HUES48 (cell line): Measurements from ENCODE around the gene CCDC83.
"Not testable (repeated sequence)": the region's sequence is repeated elsewhere in the genome, so short reads cannot be mapped to it uniquely, and the experiment has no call there.

ENCODE experiments used
- H3K27ac ChIP-seq: one replicate; pipeline ENCODE4 v1.7.0; 2013; ENCODE audit warnings: low read depth, low read length, inconsistent platforms
- H3K27me3 ChIP-seq: 2 replicates; pipeline ENCODE4 v1.6.1; 2013; ENCODE audit warnings: mild to moderate bottlenecking, low read length; ENCODE audit not compliant: control insufficient read depth, insufficient read depth
- H3K36me3 ChIP-seq: 2 replicates; pipeline ENCODE4 v1.6.1; 2013; ENCODE audit warnings: low read length; ENCODE audit not compliant: control insufficient read depth, insufficient read depth
- H3K4me1 ChIP-seq: 2 replicates; pipeline ENCODE4 v1.6.1; 2013; ENCODE audit warnings: mild to moderate bottlenecking, low read length; ENCODE audit not compliant: control insufficient read depth, insufficient read depth
- H3K4me3 ChIP-seq: 2 replicates; pipeline ENCODE4 v1.5.1; 2013; ENCODE audit warnings: mild to moderate bottlenecking, low read depth, low read length
- H3K9ac ChIP-seq: 2 replicates; pipeline ENCODE4 v1.6.1; 2013; ENCODE audit warnings: mild to moderate bottlenecking, low read depth, low read length, moderate library complexity
- H3K9me3 ChIP-seq: 2 replicates; pipeline ENCODE4 v1.6.1; 2013; ENCODE audit warnings: low read length; ENCODE audit not compliant: control insufficient read depth, insufficient read depth

The CCDC83 gene

GRCh38 chr11:85854557-85855340 lies 434 bp upstream of the CCDC83 start:
- peak overlapping the region; percentile 93 for H3K9ac ChIP-seq
- peak overlapping the region; percentile 70 for H3K27ac ChIP-seq
- H3K27me3 ChIP-seq = 0 out of 2 replicates have a peak, but pooled peaks cover 4% of the 10 kb centered on the region
- no peaks in the 10 kb centered on the region for H3K36me3 ChIP-seq
- peaks cover 13% of the 10 kb centered on the region for H3K9me3 ChIP-seq
- peak overlapping the region; percentile 76 for H3K4me3 ChIP-seq
- H3K4me1 ChIP-seq = peaks cover 5% of the 10 kb centered on the region; the same call in 1 of the 2 replicates

DNA sequence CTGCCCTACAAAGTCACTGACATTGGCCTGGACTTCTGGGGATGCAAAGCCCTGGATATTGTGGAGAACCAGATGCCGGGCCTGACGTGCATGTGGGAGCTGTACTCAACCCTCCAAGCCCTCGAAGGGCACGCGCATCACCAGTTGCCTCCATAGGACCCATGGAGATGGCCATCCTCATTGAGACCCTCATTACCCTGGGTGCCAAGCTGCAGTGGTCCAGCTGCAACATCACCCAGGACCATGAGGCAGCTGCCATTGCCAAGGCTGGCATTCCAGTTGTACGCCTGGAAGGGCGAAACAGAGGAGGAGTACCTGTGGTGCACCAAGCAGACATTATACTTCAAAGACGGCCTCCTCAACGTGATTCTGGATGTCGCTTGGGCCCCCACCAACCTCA lies 1.9 kb downstream of the CCDC83 start:
- H3K27me3 ChIP-seq = 0 out of 2 replicates have a peak, but pooled peaks cover 4% of the 10 kb centered on the region
- no peak overlapping the region for H3K4me3 ChIP-seq
- peaks cover 3% of the 10 kb centered on the region for H3K9me3 ChIP-seq
- H3K4me1 ChIP-seq = peaks cover 5% of the 10 kb centered on the region; the same call in 1 of the 2 replicates
- H3K27ac ChIP-seq = no peak overlapping the region
- no peak overlapping the region for H3K9ac ChIP-seq
- H3K36me3 ChIP-seq = no peaks in the 10 kb centered on the region

GRCh38 chr11:85859541-85859940 lies 4.4 kb downstream of the CCDC83 start:
- not testable (repeated sequence) for H3K27me3 ChIP-seq, H3K36me3 ChIP-seq, H3K4me3 ChIP-seq, H3K4me1 ChIP-seq, H3K9me3 ChIP-seq, H3K27ac ChIP-seq, H3K9ac ChIP-seq

DNA sequence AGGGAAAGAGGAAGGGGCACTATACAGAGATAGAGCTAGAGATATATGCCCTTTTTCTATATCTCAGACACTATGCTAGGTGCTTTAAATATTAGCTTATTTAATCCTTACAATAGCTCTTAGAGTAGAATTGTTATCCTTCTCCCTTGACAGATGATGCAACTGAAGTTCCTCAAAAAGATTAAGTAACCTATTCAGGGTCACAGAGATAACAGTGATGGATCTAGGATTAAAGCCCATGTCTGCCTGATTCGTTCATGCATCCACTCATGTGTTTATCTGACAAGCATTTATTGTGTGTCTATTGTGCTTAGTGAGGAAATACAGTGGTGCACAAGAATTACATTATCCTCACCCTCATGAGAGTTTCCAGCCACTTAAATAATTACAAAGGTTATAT lies 8.7 kb downstream of the CCDC83 start:
- no peak overlapping the region for H3K27ac ChIP-seq
- no peaks in the 10 kb centered on the region for H3K4me1 ChIP-seq
- H3K4me3 ChIP-seq = no peak overlapping the region
- no peak overlapping the region for H3K9ac ChIP-seq
- H3K9me3 ChIP-seq = no peaks in the 10 kb centered on the region
- H3K27me3 ChIP-seq = no peaks in the 10 kb centered on the region
- no peaks in the 10 kb centered on the region for H3K36me3 ChIP-seq

- Histone ChIP-seq H3K9me3 (no peaks in the 10 kb centered on the region), H3K9ac (no peak overlapping the region), H3K27ac (no peak overlapping the region), H3K36me3 (no peaks in the 10 kb centered on the region), H3K4me3 (no peak overlapping the region), H3K4me1 (no peaks in the 10 kb centered on the region), H3K27me3 (no peaks in the 10 kb centered on the region)
Observed at GRCh38 chr11:85866137-85866827, 11.1 kb downstream of the CCDC83 start.

- Histone ChIP-seq H3K9ac (no peak overlapping the region), H3K4me1 (no peaks in the 10 kb centered on the region), H3K27ac (no peak overlapping the region), H3K9me3 (no peaks in the 10 kb centered on the region), H3K36me3 (no peaks in the 10 kb centered on the region), H3K27me3 (no peaks in the 10 kb centered on the region), H3K4me3 (no peak overlapping the region)
Observed at GRCh38 chr11:85867751-85868150, 12.6 kb downstream of the CCDC83 start.

DNA sequence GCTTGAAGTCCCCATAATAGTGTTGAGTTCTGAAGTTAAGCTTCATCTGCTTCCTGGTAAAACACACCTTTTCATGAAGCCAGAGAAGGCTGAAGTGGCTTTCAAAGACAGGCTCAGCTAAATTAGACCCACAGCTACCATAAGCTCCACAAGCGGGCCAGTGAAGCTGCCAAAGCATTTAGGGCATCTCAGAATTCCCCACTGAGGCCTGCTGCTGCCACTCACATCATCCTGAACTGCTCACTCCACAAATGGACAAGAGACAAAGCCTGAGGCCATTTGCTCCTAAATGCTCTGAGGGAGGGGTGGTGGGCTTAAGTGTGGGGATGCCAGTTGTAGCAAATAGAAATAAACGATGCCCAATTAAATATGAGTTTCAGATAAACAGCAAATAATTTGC lies 14.6 kb downstream of the CCDC83 start:
- H3K27me3 ChIP-seq = no peaks in the 10 kb centered on the region
- H3K9ac ChIP-seq = no peak overlapping the region
- no peaks in the 10 kb centered on the region for H3K9me3 ChIP-seq
- H3K27ac ChIP-seq = no peak overlapping the region
- H3K36me3 ChIP-seq = no peaks in the 10 kb centered on the region
- no peaks in the 10 kb centered on the region for H3K4me1 ChIP-seq
- no peak overlapping the region for H3K4me3 ChIP-seq

DNA sequence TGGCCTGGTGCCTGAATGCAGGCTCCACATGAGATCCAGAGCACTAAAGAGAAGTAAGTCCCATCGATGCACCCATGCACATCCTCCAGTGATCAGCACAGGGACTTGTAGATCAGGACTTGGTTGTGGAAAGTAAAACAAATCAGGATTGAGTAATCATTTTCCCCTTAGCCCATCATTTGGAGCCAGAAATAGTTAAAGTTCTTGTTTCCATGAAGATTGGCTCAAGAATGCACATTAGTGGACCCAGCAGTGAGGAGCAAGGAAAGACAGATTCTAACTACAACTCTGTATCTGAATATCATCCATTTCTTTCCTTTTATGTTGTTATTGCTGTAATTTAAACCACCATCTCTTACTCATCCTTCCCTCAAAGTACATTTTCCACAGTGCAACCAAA lies 19.1 kb downstream of the CCDC83 start:
- Histone ChIP-seq H3K9me3 (no peaks in the 10 kb centered on the region), H3K4me3 (no peak overlapping the region), H3K27ac (no peak overlapping the region), H3K4me1 (no peaks in the 10 kb centered on the region), H3K27me3 (no peaks in the 10 kb centered on the region), H3K9ac (no peak overlapping the region), H3K36me3 (no peaks in the 10 kb centered on the region)

DNA sequence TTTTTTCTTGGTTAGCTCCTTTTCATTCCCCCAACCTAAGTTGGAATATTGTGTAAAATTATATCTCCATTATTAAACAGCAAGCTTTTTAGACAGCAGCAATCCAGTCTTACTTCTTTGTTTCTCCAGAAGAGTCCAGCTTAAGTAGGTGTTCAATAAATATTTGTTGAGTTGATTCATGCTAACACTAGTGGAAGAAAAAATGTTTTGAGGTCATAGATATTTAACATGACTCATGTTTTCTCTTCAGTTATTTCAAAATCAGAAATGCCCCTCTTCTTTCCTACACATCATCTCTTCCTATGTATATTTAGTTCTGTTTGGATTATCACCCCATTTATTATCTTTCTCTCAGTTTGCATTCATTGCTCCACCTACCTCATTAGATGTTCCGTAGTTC lies 20.3 kb downstream of the CCDC83 start:
- Histone ChIP-seq H3K4me3 (no peak overlapping the region), H3K27me3 (no peaks in the 10 kb centered on the region), H3K9me3 (no peaks in the 10 kb centered on the region), H3K36me3 (no peaks in the 10 kb centered on the region), H3K9ac (no peak overlapping the region), H3K27ac (no peak overlapping the region), H3K4me1 (no peaks in the 10 kb centered on the region)

DNA sequence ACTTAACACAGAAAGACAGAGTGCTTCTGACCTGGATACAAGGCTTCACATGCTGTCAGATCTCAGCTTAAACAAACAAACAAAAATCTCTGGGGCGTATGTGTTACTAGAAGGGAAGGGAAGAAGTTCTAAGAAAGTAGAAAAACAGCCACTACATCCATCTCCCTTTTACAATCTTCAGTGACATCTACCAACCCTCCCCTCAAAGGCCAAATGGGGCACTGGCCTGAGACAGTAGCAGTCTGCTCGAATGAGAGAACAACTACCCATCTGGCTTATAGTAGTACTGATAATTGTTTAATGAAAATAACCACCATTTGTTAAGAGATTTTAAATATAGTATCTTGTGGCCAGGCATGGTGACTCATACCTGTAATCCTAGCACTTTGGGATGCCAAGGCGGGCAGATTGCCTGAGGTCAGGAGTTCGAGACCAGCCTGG lies 29.4 kb downstream of the CCDC83 start:
- Histone ChIP-seq H3K9me3 (no peaks in the 10 kb centered on the region), H3K4me1 (peaks cover 2% of the 10 kb centered on the region; the same call in 1 of the 2 replicates), H3K36me3 (no peaks in the 10 kb centered on the region), H3K27ac (no peak overlapping the region), H3K27me3 (no peaks in the 10 kb centered on the region), H3K4me3 (no peak overlapping the region), H3K9ac (no peak overlapping the region)
